Measurements from ENCODE around the gene ZNF511. TPM values are rescaled to one million over a fixed set of nuclear protein-coding genes. Genes with fewer than 3 reads are reported as not detected.
A peak's percentile ranks its signal among the peaks of the same experiment; 100 is the strongest.

The ZNF511 gene
- total RNA-seq, 1 donor from 2014 or later = 30.3 TPM

DNA sequence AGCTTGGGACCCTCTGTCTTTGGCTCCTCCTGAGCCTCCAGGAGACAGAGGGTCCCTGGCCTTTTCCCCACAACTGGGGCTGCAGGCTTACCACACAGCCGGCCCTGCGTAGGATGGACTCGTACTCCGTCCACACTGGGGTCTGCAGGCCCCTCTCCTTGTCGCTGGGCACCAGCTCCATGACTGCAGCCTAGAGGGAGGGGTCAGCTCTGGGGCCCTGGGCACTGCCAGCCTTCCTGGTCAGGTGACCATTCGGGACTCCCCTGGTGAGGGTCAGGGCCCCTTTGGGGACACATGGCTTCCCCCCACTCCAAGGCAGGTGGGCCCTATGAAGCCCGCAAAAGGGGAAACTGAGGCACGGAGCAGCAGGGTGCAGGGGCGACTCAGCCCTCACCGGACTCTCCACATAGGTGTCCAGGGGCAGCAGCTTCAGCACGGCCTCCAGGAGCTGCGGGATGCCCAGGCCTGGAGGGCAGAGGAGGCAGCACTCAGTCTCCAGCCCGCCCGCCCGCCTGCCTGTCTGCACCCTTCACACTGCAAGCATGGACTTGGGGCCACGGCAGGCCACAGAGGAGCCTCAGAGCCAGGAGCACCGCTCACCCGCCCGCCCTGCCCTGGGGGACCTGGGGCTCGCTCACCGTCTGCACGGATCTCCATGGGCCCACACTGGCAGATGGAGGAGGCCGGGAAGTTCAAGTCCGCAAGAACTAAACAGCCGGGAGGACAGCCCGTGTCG, 48.0 kb downstream of the ZNF511 start:
- H3K27ac ChIP-seq (ENCODE audit: low read depth, low read length) = no peak overlapping the region
- peak overlapping the region; percentile 14 to 61 (median 48) for H3K4me3 ChIP-seq (ENCODE audit: low read length in 3 of 3)
- H3K27me3 ChIP-seq (ENCODE audit: control insufficient read depth in 3 of 3, insufficient read depth in 3 of 3, low read length in 3 of 3) = peaks cover 15 to 33% (median 16%) of the 10 kb centered on the region in 3 donors
- H3K36me3 ChIP-seq (ENCODE audit: control insufficient read depth in 3 of 3, insufficient read depth in 3 of 3, low read length in 3 of 3) = peaks cover under 1 to 2% (median 1%) of the 10 kb centered on the region in 3 donors
- peak overlapping the region in 2 of 3 donors; percentile 23 to 57 for H3K9ac ChIP-seq (ENCODE audit: low read depth in 1 of 3, low read length in 3 of 3)
- peaks cover 3 to 10% (median 5%) of the 10 kb centered on the region in 3 donors for H3K4me1 ChIP-seq (ENCODE audit: control insufficient read depth in 3 of 3, insufficient read depth in 3 of 3, low read length in 3 of 3)
- no peaks in the 10 kb centered on the region for H3K9me3 ChIP-seq (ENCODE audit: control insufficient read depth in 3 of 3, low read length in 3 of 3)

DNA sequence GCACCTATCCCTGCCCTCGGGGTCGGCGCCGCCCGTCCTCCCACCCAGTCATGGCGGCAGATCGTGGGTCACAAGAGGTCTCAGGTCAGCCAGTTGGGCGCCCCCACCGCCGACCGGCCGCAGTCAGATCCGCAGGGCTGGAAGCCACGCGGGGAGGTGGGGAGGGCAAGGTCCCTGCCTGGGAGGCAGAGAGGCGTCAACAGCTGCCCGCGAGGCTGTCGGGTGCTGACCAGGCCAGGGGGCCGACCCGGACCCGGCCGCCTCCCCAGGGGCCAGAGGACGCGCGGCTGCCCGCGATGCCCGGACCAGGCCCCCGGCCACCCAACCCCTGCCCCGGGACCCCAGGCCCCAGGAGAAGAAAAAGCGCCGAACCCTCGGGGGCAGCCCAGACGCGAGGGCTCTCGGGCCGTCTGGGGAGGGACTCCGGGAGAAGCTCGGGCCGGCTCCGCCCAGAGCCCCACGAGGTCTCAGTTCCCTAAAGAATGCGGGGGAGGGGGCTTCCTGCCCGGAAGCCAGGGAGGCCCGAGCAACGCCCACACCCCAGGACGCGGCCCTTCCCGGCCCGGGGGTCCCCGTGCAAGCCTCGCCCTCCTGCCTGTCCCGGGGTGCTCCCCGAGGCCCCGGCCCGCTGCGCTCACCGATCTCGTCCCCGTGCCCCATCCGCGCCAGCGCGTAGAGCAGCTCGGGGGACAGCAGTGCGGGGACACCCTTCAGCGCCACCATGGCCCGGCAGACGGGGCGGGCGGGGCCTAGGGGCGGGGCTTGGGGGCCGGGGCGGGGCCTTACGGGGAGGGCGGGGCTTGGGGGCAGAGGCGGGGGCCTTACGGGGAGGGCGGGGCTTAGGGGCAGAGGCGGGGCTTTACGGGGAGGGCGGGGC, 48.8 kb downstream of the ZNF511 start, which contains the start of gene FUOM:
FUOM (minus strand) TSS at position 735 of the 877 bp plus-strand sequence; CDS start at position 723, 12 bp downstream.
- Histone ChIP-seq H3K36me3 (ENCODE audit: control insufficient read depth in 3 of 3, insufficient read depth in 3 of 3, low read length in 3 of 3) (peaks cover 7 to 10% (median 9%) of the 10 kb centered on the region in 3 donors), H3K4me3 (ENCODE audit: low read length in 3 of 3) (peak within 1 kb of the TSS; percentile 14 to 61 (median 48)), H3K4me1 (ENCODE audit: control insufficient read depth in 3 of 3, insufficient read depth in 3 of 3, low read length in 3 of 3) (peaks cover 3 to 10% (median 5%) of the 10 kb centered on the region in 3 donors), H3K27me3 (ENCODE audit: control insufficient read depth in 3 of 3, insufficient read depth in 3 of 3, low read length in 3 of 3) (peaks cover 13 to 28% (median 15%) of the 10 kb centered on the region in 3 donors), H3K9me3 (ENCODE audit: control insufficient read depth in 3 of 3, low read length in 3 of 3) (no peaks in the 10 kb centered on the region), H3K27ac (ENCODE audit: low read depth, low read length) (no peak within 1 kb of the TSS), H3K9ac (ENCODE audit: low read depth in 1 of 3, low read length in 3 of 3) (peak within 1 kb of the TSS in 2 of 3 donors; percentile 50 to 60)

DNA sequence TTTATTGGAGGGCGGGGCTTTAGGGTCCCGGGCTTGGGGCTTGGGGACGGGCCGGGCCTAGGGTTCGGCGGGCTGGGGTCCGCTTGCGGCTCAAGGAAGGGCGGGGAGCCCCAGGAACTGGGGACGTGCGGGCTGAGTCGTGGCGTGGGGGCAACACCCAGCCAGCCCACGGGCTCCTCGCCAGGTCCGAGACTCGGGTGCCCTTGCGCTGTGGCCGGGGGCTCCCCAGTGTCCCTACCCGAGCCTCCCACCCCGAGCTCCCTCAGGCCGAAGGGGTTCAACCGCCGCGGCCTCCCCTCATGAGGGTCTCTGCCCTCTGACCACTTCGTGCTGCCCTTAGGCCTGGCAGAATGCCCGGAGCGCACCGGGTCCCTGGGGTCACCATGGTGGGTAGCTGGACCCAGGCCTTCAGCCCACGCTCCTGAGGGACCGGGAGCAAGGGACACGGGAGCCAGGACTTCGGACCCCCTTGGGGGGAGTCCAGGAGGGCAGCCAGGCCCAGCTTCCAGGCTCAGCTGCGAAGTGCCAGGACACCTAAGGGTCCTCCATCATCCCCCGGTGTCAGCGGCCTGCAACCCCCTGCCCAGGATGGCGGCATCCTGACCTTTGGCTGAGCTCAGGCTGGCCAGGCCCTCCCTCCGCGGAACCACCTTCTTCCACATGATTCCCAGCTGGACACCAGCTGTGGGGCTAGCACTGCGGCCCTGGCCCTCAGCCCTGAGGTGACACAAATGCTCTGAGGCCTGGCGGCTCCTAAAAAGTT, 49.6 kb downstream of the ZNF511 start:
- peaks cover 3 to 10% (median 5%) of the 10 kb centered on the region in 3 donors for H3K4me1 ChIP-seq (ENCODE audit: control insufficient read depth in 3 of 3, insufficient read depth in 3 of 3, low read length in 3 of 3)
- H3K27ac ChIP-seq (ENCODE audit: low read depth, low read length) = no peak overlapping the region
- H3K4me3 ChIP-seq (ENCODE audit: low read length in 3 of 3) = no peak overlapping the region
- H3K9ac ChIP-seq (ENCODE audit: low read depth in 1 of 3, low read length in 3 of 3) = no peak overlapping the region
- no peaks in the 10 kb centered on the region for H3K9me3 ChIP-seq (ENCODE audit: control insufficient read depth in 3 of 3, low read length in 3 of 3)
- H3K27me3 ChIP-seq (ENCODE audit: control insufficient read depth in 3 of 3, insufficient read depth in 3 of 3, low read length in 3 of 3) = peaks cover 13 to 28% (median 15%) of the 10 kb centered on the region in 3 donors
- H3K36me3 ChIP-seq (ENCODE audit: control insufficient read depth in 3 of 3, insufficient read depth in 3 of 3, low read length in 3 of 3) = peaks cover 12 to 15% (median 14%) of the 10 kb centered on the region in 3 donors

DNA sequence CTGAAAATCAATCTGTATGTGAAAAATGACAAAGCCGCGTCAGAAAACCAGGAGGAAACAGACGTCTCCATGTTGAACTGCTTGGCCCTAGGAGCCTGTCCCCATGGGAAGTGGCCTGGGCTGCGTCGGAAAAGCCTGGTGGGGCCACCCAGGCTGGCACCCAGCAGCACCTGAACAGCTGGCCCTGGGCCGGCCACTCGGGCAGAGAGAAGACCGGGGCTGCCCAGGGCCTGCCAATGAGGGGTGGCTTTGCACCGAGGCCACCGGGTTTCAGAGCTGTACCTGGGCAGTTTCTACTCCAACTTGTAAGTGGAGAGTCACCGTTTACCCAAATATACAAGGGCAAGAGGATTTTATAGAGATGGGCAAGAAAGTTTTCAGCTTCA, 50.2 kb downstream of the ZNF511 start:
- Histone ChIP-seq H3K27me3 (ENCODE audit: control insufficient read depth in 3 of 3, insufficient read depth in 3 of 3, low read length in 3 of 3) (peaks cover 10 to 28% (median 13%) of the 10 kb centered on the region in 3 donors), H3K9me3 (ENCODE audit: control insufficient read depth in 3 of 3, low read length in 3 of 3) (no peaks in the 10 kb centered on the region), H3K36me3 (ENCODE audit: control insufficient read depth in 3 of 3, insufficient read depth in 3 of 3, low read length in 3 of 3) (peaks cover 14 to 16% (median 15%) of the 10 kb centered on the region in 3 donors), H3K9ac (ENCODE audit: low read depth in 1 of 3, low read length in 3 of 3) (no peak overlapping the region), H3K4me3 (ENCODE audit: low read length in 3 of 3) (no peak overlapping the region), H3K27ac (ENCODE audit: low read depth, low read length) (no peak overlapping the region), H3K4me1 (ENCODE audit: control insufficient read depth in 3 of 3, insufficient read depth in 3 of 3, low read length in 3 of 3) (peaks cover 3 to 10% (median 5%) of the 10 kb centered on the region in 3 donors)

DNA sequence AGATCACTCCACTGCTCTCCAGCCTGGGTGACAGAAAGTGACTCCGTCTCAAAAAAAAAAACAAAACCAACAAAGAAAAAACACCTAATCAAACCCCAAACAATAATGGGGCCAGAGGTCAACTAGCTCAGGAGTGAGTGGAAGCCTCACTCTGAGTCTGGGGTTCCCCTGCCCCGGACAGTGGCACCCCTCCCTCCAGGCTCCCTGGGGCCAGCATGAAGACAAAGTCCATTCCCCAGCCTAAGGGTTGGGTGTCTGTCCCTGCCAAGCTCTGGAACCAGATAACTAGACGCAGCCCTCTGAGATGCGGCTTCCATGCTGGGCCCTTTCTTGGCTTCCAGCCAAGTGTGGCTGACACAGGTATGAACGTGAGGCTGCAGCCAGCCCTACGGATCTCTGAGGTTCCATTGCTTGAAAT, 50.8 kb downstream of the ZNF511 start:
- no peaks in the 10 kb centered on the region for H3K9me3 ChIP-seq (ENCODE audit: control insufficient read depth in 3 of 3, low read length in 3 of 3)
- peaks cover 17 to 20% (median 19%) of the 10 kb centered on the region in 3 donors for H3K36me3 ChIP-seq (ENCODE audit: control insufficient read depth in 3 of 3, insufficient read depth in 3 of 3, low read length in 3 of 3)
- peaks cover 10 to 24% (median 10%) of the 10 kb centered on the region in 3 donors for H3K27me3 ChIP-seq (ENCODE audit: control insufficient read depth in 3 of 3, insufficient read depth in 3 of 3, low read length in 3 of 3)
- H3K27ac ChIP-seq (ENCODE audit: low read depth, low read length) = no peak overlapping the region
- no peak overlapping the region for H3K4me3 ChIP-seq (ENCODE audit: low read length in 3 of 3)
- H3K9ac ChIP-seq (ENCODE audit: low read depth in 1 of 3, low read length in 3 of 3) = no peak overlapping the region
- peaks cover 3 to 10% (median 5%) of the 10 kb centered on the region in 3 donors for H3K4me1 ChIP-seq (ENCODE audit: control insufficient read depth in 3 of 3, insufficient read depth in 3 of 3, low read length in 3 of 3)

DNA sequence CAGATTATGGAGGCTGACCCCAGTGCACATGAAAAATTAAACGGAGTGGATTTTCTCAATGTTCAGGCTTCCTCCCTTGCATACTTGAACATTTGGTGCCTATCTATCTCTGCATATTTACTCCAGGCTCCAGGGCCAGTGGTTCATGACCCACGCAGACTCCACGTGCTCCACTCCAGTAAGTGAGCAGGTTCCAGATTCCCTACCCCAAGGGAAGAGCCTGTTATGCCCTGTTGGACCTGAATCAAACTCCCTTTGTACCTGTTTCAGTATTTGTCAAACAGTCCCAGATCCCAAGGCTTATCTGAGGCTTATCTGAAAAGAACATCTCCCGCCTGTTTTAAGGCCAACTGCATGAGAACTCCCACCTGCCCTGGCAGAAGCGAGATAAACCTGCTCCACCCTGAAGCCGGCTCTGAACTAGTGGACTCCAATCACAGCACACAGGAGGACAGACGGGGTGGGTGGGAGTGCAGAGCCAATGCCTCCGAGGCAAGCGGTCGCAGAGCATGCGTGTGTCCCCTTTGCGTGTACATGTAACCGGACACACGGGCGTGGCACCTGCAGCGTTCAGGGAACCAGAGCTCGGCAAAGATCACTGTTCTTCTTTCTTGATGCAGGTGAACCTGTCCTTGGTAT, 51.4 kb downstream of the ZNF511 start:
- no peak overlapping the region for H3K27ac ChIP-seq (ENCODE audit: low read depth, low read length)
- H3K9ac ChIP-seq (ENCODE audit: low read depth in 1 of 3, low read length in 3 of 3) = no peak overlapping the region
- H3K9me3 ChIP-seq (ENCODE audit: control insufficient read depth in 3 of 3, low read length in 3 of 3) = no peaks in the 10 kb centered on the region
- peaks cover 22 to 25% (median 24%) of the 10 kb centered on the region in 3 donors for H3K36me3 ChIP-seq (ENCODE audit: control insufficient read depth in 3 of 3, insufficient read depth in 3 of 3, low read length in 3 of 3)
- H3K4me3 ChIP-seq (ENCODE audit: low read length in 3 of 3) = no peak overlapping the region
- H3K27me3 ChIP-seq (ENCODE audit: control insufficient read depth in 3 of 3, insufficient read depth in 3 of 3, low read length in 3 of 3) = peaks cover 10 to 19% (median 10%) of the 10 kb centered on the region in 3 donors
- peaks cover 3 to 10% (median 5%) of the 10 kb centered on the region in 3 donors for H3K4me1 ChIP-seq (ENCODE audit: control insufficient read depth in 3 of 3, insufficient read depth in 3 of 3, low read length in 3 of 3)

DNA sequence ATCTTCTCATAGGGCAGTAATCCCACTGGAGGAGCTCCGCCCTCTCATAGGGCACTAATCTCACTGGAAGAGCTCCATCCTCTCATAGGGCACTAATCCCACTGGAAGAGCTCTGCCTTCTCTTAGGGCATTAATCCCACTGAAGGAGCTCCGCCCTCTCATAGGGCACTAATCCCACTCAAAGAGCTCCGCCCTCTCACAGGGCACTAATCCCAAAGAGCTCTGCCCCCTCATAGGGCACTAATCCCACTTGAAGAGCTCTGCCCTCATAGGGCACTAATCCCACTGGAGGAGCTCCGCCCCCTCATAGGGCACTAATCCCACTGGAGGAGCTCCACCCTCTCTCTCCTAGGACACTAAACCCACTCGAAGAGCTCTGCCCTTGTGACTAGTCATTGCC, 52.5 kb downstream of the ZNF511 start:
- no peak overlapping the region for H3K27ac ChIP-seq (ENCODE audit: low read depth, low read length)
- peaks cover 3 to 10% (median 5%) of the 10 kb centered on the region in 3 donors for H3K4me1 ChIP-seq (ENCODE audit: control insufficient read depth in 3 of 3, insufficient read depth in 3 of 3, low read length in 3 of 3)
- H3K9ac ChIP-seq (ENCODE audit: low read depth in 1 of 3, low read length in 3 of 3) = no peak overlapping the region

DNA sequence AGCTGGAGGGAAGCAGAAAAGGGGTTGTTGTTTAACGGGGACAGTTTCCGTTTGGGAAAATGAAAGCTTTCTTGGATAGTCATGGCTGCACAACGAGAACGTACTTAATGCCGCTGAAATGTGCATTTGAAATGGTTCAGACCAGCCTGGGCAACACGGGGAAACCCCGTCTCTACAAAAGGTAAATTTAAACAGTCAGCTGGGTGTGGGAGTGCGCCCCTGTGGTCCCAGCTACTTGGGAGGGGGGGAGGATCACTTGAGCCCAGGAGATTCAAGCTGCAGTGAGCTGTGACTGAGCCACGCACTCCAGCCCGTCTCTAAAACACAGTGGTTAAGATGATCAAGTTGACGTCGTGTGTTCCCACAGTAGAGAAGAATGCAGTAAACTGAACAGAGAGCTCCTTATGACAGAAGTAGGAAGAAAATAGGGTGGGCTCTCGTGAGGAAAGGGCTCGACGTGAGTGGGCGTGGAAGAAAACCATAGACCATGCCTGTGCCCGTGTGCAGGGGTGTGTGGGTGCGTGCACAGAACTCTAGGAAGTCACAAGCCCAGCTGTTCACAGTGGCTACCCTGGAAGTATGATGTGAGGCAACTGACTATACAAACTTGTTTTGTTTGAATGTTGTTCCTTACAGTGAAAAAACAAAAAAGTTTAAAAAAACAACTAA, 53.2 kb downstream of the ZNF511 start:
- H3K27me3 ChIP-seq (ENCODE audit: control insufficient read depth in 3 of 3, insufficient read depth in 3 of 3, low read length in 3 of 3) = peaks cover 0 to 4% (median 0%) of the 10 kb centered on the region in 3 donors
- no peak overlapping the region for H3K4me3 ChIP-seq (ENCODE audit: low read length in 3 of 3)
- no peak overlapping the region for H3K27ac ChIP-seq (ENCODE audit: low read depth, low read length)
- H3K9me3 ChIP-seq (ENCODE audit: control insufficient read depth in 3 of 3, low read length in 3 of 3) = no peaks in the 10 kb centered on the region
- H3K4me1 ChIP-seq (ENCODE audit: control insufficient read depth in 3 of 3, insufficient read depth in 3 of 3, low read length in 3 of 3) = peaks cover 0 to 4% (median 0%) of the 10 kb centered on the region in 3 donors
- H3K9ac ChIP-seq (ENCODE audit: low read depth in 1 of 3, low read length in 3 of 3) = no peak overlapping the region
- H3K36me3 ChIP-seq (ENCODE audit: control insufficient read depth in 3 of 3, insufficient read depth in 3 of 3, low read length in 3 of 3) = peaks cover 39 to 43% (median 41%) of the 10 kb centered on the region in 3 donors

More for the DNA sequence above, 52.5 kb downstream of the ZNF511 start:
- H3K4me3 ChIP-seq (ENCODE audit: low read length in 3 of 3) = no peak overlapping the region
- H3K9me3 ChIP-seq (ENCODE audit: control insufficient read depth in 3 of 3, low read length in 3 of 3) = no peaks in the 10 kb centered on the region
- H3K36me3 ChIP-seq (ENCODE audit: control insufficient read depth in 3 of 3, insufficient read depth in 3 of 3, low read length in 3 of 3) = peaks cover 34 to 36% (median 36%) of the 10 kb centered on the region in 3 donors
- H3K27me3 ChIP-seq (ENCODE audit: control insufficient read depth in 3 of 3, insufficient read depth in 3 of 3, low read length in 3 of 3) = peaks cover 5 to 11% (median 5%) of the 10 kb centered on the region in 3 donors

Data from skeletal muscle tissue (tissue), 4 donors.